CD14-positive monocyte (primary cell): ENCODE data around the gene ABHD1. TPM values are rescaled to one million over a fixed set of nuclear protein-coding genes. Genes with fewer than 3 reads are reported as not detected.

Experiments used
- DNase-seq, 3 donors: peaks; one replicate each; pipeline ENCODE4 v3.0.0-alpha.2; 2011 to 2022
- H2AFZ ChIP-seq: 2 replicates; pipeline ENCODE4 v1.6.0; 2012; ENCODE audit warnings: mild to moderate bottlenecking, low read depth, low read length, inconsistent platforms; ENCODE audit not compliant: insufficient read depth, poor library complexity, severe bottlenecking
- H3K27ac ChIP-seq, 2 donors: 1 replicate in 1 of 2; 2 replicates in 1 of 2; pipeline ENCODE4 v1.5.1; 2012 to 2013; ENCODE audit warnings: low read length in 2 of 2, control low read depth in 1 of 2, inconsistent platforms in 1 of 2, low read depth in 1 of 2, mild to moderate bottlenecking in 1 of 2
- H3K27me3 ChIP-seq, 2 donors: one replicate each; pipeline versions ENCODE4 v1.6.0 to v1.6.1; 2011 to 2013; ENCODE audit warnings: low read length in 2 of 2; ENCODE audit not compliant: control insufficient read depth in 2 of 2, insufficient read depth in 2 of 2
- H3K36me3 ChIP-seq, 2 donors: replicated peaks in 1 of 2; 1 replicate in 1 of 2; 2 replicates in 1 of 2; pipeline versions ENCODE4 v1.5.1 to v1.6.1; 2012 to 2013; ENCODE audit warnings: low read length in 2 of 2, control low read depth in 1 of 2, inconsistent platforms in 1 of 2, mild to moderate bottlenecking in 1 of 2; ENCODE audit not compliant: insufficient read depth in 2 of 2, control insufficient read depth in 1 of 2
- H3K4me1 ChIP-seq, 2 donors: 1 replicate in 1 of 2; 2 replicates in 1 of 2; pipeline versions ENCODE4 v1.5.1 to v1.6.1; 2012 to 2013; ENCODE audit warnings: low read length in 2 of 2, control low read depth in 1 of 2, inconsistent platforms in 1 of 2, mild to moderate bottlenecking in 1 of 2, moderate library complexity in 1 of 2; ENCODE audit not compliant: insufficient read depth in 2 of 2, control insufficient read depth in 1 of 2
- H3K4me2 ChIP-seq: replicated peaks from 2 replicates; pipeline ENCODE3; 2012; ENCODE audit warnings: low read length, moderate library complexity, mild to moderate bottlenecking; ENCODE audit not compliant: poor library complexity, severe bottlenecking; ENCODE audit errors: extremely low read depth
- H3K4me3 ChIP-seq, 3 experiments: fragments of 200-600 bp in 1 of 3; sonication (generic) in 1 of 3; replicated peaks in 1 of 3; 1 replicate in 2 of 3; 2 replicates in 1 of 3; pipeline ENCODE4 v1.5.1; 2011 to 2013; ENCODE audit warnings: low read length in 3 of 3, mild to moderate bottlenecking in 3 of 3, control low read depth in 2 of 3, low read depth in 2 of 3, inconsistent platforms in 1 of 3, moderate library complexity in 1 of 3
- H3K79me2 ChIP-seq: 2 replicates; pipeline ENCODE4 v1.6.0; 2012; ENCODE audit warnings: mild to moderate bottlenecking, control low read depth, inconsistent platforms, low read length, moderate library complexity; ENCODE audit not compliant: insufficient read depth
- H3K9ac ChIP-seq: 2 replicates; pipeline ENCODE4 v1.6.0; 2017; ENCODE audit warnings: low read length, mild to moderate bottlenecking; ENCODE audit not compliant: insufficient read depth, poor library complexity, severe bottlenecking
- H3K9me3 ChIP-seq, 2 donors: replicated peaks in 1 of 2; 1 replicate in 1 of 2; 2 replicates in 1 of 2; pipeline versions ENCODE4 v1.5.1 to v1.6.1; 2012 to 2013; ENCODE audit warnings: low read length in 2 of 2, control low read depth in 1 of 2; ENCODE audit not compliant: control insufficient read depth in 1 of 2, insufficient read depth in 1 of 2
- H4K20me1 ChIP-seq: 2 replicates; pipeline ENCODE4 v1.6.0; 2012; ENCODE audit warnings: mild to moderate bottlenecking, low read length, control low read depth, moderate library complexity; ENCODE audit not compliant: insufficient read depth
- H3K27ac Mint-ChIP-seq, 7 donors: one replicate each; pipeline ENCODE4 v1.8.0; 2020; ENCODE audit warnings: mild to moderate bottlenecking in 7 of 7, mixed read lengths in 7 of 7, moderate library complexity in 6 of 7, inconsistent platforms in 2 of 7
- H3K27me3 Mint-ChIP-seq, 3 donors: one replicate each; pipeline ENCODE4 v1.8.0; 2021 to 2022; ENCODE audit warnings: low read depth in 3 of 3, mild to moderate bottlenecking in 3 of 3, mixed read lengths in 3 of 3, moderate library complexity in 3 of 3, inconsistent platforms in 1 of 3
- H3K36me3 Mint-ChIP-seq, 2 donors: one replicate each; pipeline ENCODE4 v1.8.0; 2020; ENCODE audit warnings: mixed read lengths in 2 of 2, inconsistent platforms in 1 of 2, mild to moderate bottlenecking in 1 of 2
- H3K4me1 Mint-ChIP-seq: one replicate; pipeline ENCODE4 v1.8.0; 2020; ENCODE audit warnings: mild to moderate bottlenecking, mixed read lengths
- H3K4me3 Mint-ChIP-seq, 2 donors: one replicate each; pipeline ENCODE4 v1.8.0; 2020; ENCODE audit warnings: mild to moderate bottlenecking in 2 of 2, mixed read lengths in 2 of 2, moderate library complexity in 1 of 2
- H3K9me3 Mint-ChIP-seq, 7 donors: one replicate each; pipeline ENCODE4 v1.8.0; 2020 to 2022; ENCODE audit warnings: mixed read lengths in 7 of 7, mild to moderate bottlenecking in 6 of 7, moderate library complexity in 6 of 7, inconsistent platforms in 2 of 7
- WGBS: methylation state at CpG from one replicate; pipeline ENCODE4 v1.1.5; 2013; ENCODE audit warnings: missing lambda C conversion rate; ENCODE audit not compliant: insufficient coverage; 5-methylcytosine and 5-hydroxymethylcytosine counted together
- intact Hi-C, 2 donors: fragments of 100-400 bp; cut with micrococcal nuclease; formaldehyde crosslinking; loops; one replicate each; pipeline versions ENCODE4 v1.15.0 to v1.15.1; 2023
- polyA plus RNA-seq, 3 donors: library from polyadenylated mRNA; depleted of rRNA in 1 of 3; unstranded in 2 of 3; stranded (reverse) in 1 of 3; fragments of 300-500 nt in 2 of 3; fragments of >200 nt in 1 of 3; fragmentation: Illumina TruSeq in 2 of 3; gene quantifications; 1 replicate in 2 of 3; 2 replicates in 1 of 3; pipeline ENCODE4 v1.2.3, GENCODE V29; 2012 to 2021
- TF ChIP-seq, protein P1 (sequence below): fragments of 200-600 bp; IDR thresholded peaks from one replicate; pipeline ENCODE4 v1.8.0; 2022; ENCODE audit warnings: antibody characterized with exemption, mild to moderate bottlenecking

Gene ABHD1
- polyA plus RNA-seq, 3 donors = 0.08 to 1.2 (median 0.25) TPM

DNA sequence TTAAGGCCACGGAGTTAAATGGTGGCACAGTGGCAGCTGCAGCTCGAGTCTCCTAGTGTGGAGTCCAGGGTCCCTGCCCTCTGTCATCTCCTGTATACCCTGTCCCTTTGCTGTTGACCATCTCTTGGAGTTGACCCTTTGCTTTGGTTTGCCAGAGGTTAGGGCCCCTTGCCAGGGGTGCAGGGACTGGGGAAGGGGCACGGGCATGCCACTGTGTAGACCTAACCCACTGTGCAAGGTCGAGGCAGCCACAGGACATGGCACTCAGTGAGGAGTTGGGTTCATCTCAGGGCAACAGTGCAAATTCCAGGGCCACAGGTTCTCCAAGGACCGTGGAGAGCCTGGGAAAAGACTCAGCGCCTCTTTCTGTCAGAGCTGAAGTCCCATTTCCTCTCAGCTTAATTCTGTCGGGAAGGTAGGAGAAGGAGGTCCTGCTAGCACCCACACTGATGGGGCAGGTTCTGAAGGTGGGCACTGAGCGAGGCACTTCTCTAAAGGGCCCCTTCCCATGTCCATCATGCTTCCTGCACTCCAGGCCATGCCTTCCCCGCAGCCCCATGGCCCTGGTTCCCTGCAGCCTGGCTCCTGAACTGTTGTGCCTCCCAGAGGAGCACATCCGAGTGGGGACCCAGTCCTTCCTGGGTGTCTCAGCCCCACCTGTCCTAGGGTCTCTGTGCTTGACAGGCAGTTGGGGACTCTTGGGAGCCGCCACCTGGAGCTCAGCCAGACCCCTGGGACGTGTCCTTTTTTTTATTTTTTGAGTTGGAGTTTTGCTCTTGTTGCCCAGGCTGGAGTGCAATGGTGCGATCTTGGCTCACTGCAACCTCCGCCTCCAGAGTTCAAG lies 34.3 kb upstream of the ABHD1 start:
- no peak overlapping the region for H3K4me3 Mint-ChIP-seq
- H3K9me3 Mint-ChIP-seq = no peaks in the 10 kb centered on the region
- DNase-seq = no peak
- no peak overlapping the region for H3K9ac ChIP-seq
- no peak overlapping the region for H3K27ac ChIP-seq
- H4K20me1 ChIP-seq = no peaks in the 10 kb centered on the region
- intact Hi-C loops = loop anchor here (5.0 kb wide), 2 partner anchors 37 to 123 kb away; partner anchors contain the start of genes AGBL5 (in 2 of the 2), ATRAID (in 1 of the 2) and SLC5A6 (in 1 of the 2)
- no peaks in the 10 kb centered on the region for H3K36me3 ChIP-seq
- TF ChIP-seq, protein P1, sequence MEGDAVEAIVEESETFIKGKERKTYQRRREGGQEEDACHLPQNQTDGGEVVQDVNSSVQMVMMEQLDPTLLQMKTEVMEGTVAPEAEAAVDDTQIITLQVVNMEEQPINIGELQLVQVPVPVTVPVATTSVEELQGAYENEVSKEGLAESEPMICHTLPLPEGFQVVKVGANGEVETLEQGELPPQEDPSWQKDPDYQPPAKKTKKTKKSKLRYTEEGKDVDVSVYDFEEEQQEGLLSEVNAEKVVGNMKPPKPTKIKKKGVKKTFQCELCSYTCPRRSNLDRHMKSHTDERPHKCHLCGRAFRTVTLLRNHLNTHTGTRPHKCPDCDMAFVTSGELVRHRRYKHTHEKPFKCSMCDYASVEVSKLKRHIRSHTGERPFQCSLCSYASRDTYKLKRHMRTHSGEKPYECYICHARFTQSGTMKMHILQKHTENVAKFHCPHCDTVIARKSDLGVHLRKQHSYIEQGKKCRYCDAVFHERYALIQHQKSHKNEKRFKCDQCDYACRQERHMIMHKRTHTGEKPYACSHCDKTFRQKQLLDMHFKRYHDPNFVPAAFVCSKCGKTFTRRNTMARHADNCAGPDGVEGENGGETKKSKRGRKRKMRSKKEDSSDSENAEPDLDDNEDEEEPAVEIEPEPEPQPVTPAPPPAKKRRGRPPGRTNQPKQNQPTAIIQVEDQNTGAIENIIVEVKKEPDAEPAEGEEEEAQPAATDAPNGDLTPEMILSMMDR = no peak
- no peaks in the 10 kb centered on the region for H3K79me2 ChIP-seq
- no peak overlapping the region for H3K27ac Mint-ChIP-seq
- H3K9me3 ChIP-seq = no peaks in the 10 kb centered on the region
- H3K4me3 ChIP-seq = no peak overlapping the region
- H3K36me3 Mint-ChIP-seq = peaks cover 0 to 3% of the 10 kb centered on the region in 2 donors
- H3K27me3 ChIP-seq = no peaks in the 10 kb centered on the region
- H3K4me1 ChIP-seq = peaks cover 18 to 25% of the 10 kb centered on the region in 2 donors
- WGBS = 97% methylated on average over 12 of the region's 14 CpGs
- H3K4me2 ChIP-seq = no peak overlapping the region
- peaks cover 21% of the 10 kb centered on the region for H3K4me1 Mint-ChIP-seq
- H2AFZ ChIP-seq = no peak overlapping the region
- H3K27me3 Mint-ChIP-seq = peaks cover 0 to 7% (median 6%) of the 10 kb centered on the region in 3 donors

DNA sequence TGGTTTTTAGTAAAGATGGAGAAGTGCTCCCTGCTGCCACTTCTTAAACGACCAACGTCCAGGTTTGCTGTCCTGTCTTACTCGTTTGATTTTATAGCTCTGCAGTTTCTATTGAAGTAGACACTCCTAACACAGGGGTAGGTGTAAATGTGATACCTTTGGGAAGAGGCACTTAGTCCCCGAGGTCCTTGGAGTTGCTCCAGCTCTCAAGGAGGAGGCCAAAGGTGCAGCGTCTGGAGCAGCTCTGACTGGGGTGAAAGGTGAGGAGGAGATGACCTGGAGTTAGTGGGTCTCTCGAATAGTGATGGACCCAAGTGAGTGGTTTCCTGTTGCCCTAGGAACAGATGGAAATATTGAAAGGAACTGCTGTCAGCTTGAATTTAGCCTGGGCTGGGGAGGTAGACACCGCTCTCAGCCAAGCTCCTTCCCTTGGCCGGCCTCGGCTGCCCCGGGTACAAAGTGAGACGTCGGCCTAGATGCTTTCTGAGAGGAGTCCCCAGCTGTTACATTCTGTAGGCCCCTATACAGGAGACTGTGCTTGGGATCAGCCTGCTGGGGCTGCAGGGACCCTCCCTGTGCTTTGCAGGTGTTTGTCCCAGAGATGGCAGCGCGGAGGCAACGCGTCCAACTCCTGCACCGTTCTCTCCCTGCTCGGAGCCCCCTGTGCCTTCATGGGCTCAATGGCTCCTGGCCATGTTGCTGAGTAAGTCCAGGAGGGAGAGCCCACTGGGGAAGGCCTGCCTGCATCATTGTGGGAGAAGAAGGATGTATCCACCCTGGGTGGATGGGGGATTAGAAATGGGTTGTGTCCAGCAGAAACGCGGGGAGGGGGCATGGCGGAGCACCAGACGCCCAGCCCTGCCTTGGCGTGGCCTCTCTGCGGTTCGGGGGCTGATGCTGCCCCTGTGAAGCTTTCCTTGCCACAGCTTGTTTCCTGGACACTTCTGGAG lies 31.6 kb upstream of the ABHD1 start:
- TF ChIP-seq, protein P1 = no peak
- Histone ChIP-seq H4K20me1 (no peaks in the 10 kb centered on the region), H3K9ac (no peak overlapping the region), H3K4me1 (peaks cover 18 to 22% of the 10 kb centered on the region in 2 donors), H2AFZ (no peak overlapping the region), H3K27ac (no peak overlapping the region), H3K79me2 (no peaks in the 10 kb centered on the region), H3K9me3 (no peaks in the 10 kb centered on the region), H3K4me2 (no peak overlapping the region), H3K36me3 (no peaks in the 10 kb centered on the region), H3K27me3 (no peaks in the 10 kb centered on the region), H3K4me3 (no peak overlapping the region)
- no peak for DNase-seq
- Mint-ChIP-seq H3K4me1 (peaks cover 21% of the 10 kb centered on the region), H3K36me3 (peaks cover 0 to 3% of the 10 kb centered on the region in 2 donors), H3K27ac (peak overlapping the region in 1 of 7 donors; percentile 23), H3K9me3 (no peaks in the 10 kb centered on the region), H3K27me3 (peaks cover 0 to 8% (median 6%) of the 10 kb centered on the region in 3 donors), H3K4me3 (no peak overlapping the region)
- WGBS = 74% methylated on average over 18 of the region's 25 CpGs
- intact Hi-C loops = no loop called here
